Astrocyte (in vitro differentiated cells and primary cell): ENCODE data around the gene NLN. TPM values are rescaled to one million over a fixed set of nuclear protein-coding genes. Genes with fewer than 3 reads are reported as not detected.

Experiments
- DNase-seq: peaks from one replicate; pipeline ENCODE4 v3.0.0-alpha.2; 2010; ENCODE audit warnings: low read depth
- FAIRE-seq: peaks from 2 replicates; lab custom pipeline; 2011; peaks lifted over from hg19 to GRCh38; lab: Jason Lieb, UNC
- H2AFZ ChIP-seq: 2 replicates; pipeline ENCODE4 v1.6.0; 2012; ENCODE audit warnings: low read depth, low read length, inconsistent platforms
- H3K27ac ChIP-seq: 2 replicates; pipeline ENCODE4 v1.5.1; 2011; ENCODE audit warnings: low read depth, low read length, inconsistent platforms
- H3K27me3 ChIP-seq: 2 replicates; pipeline ENCODE4 v1.6.0; 2011; ENCODE audit warnings: low read length, inconsistent platforms; ENCODE audit not compliant: insufficient read depth
- H3K36me3 ChIP-seq: 2 replicates; pipeline ENCODE4 v1.5.1; 2011; ENCODE audit warnings: low read length, inconsistent platforms; ENCODE audit not compliant: insufficient read depth
- H3K4me1 ChIP-seq: 2 replicates; pipeline ENCODE4 v1.5.1; 2011; ENCODE audit warnings: low read length, inconsistent platforms; ENCODE audit not compliant: insufficient read depth
- H3K4me2 ChIP-seq: 2 replicates; pipeline ENCODE4 v1.6.0; 2012; ENCODE audit warnings: low read length, inconsistent platforms
- H3K4me3 ChIP-seq: 2 replicates; pipeline ENCODE4 v1.5.1; 2011; ENCODE audit warnings: low read depth, mild to moderate bottlenecking, low read length, inconsistent platforms; ENCODE audit not compliant: insufficient read depth
- H3K79me2 ChIP-seq: 2 replicates; pipeline ENCODE4 v1.6.0; 2012; ENCODE audit warnings: mild to moderate bottlenecking, low read length, inconsistent platforms; ENCODE audit not compliant: insufficient read depth
- H3K9ac ChIP-seq: 2 replicates; pipeline ENCODE4 v1.6.0; 2012; ENCODE audit warnings: mild to moderate bottlenecking, low read length, inconsistent platforms
- H3K9me3 ChIP-seq: 2 replicates; pipeline ENCODE4 v1.5.1; 2012; ENCODE audit warnings: low read depth, mild to moderate bottlenecking, low read length, inconsistent platforms; ENCODE audit not compliant: insufficient read depth
- H4K20me1 ChIP-seq: 2 replicates; pipeline ENCODE4 v1.6.0; 2012; ENCODE audit warnings: low read length, inconsistent platforms; ENCODE audit not compliant: insufficient read depth
- H3K27ac Mint-ChIP-seq: one replicate; pipeline ENCODE4 v1.8.0; 2021; ENCODE audit warnings: mild to moderate bottlenecking, mixed read lengths; ENCODE audit not compliant: unreplicated experiment
- H3K27me3 Mint-ChIP-seq: one replicate; pipeline ENCODE4 v1.8.0; 2021; ENCODE audit warnings: low read depth, mixed read lengths; ENCODE audit not compliant: unreplicated experiment
- H3K36me3 Mint-ChIP-seq: one replicate; pipeline ENCODE4 v1.8.0; 2021; ENCODE audit warnings: low read depth, mixed read lengths; ENCODE audit not compliant: unreplicated experiment
- H3K4me1 Mint-ChIP-seq: one replicate; pipeline ENCODE4 v1.8.0; 2021; ENCODE audit warnings: low read depth, mixed read lengths; ENCODE audit not compliant: unreplicated experiment
- H3K4me3 Mint-ChIP-seq: one replicate; pipeline ENCODE4 v1.8.0; 2021; ENCODE audit warnings: mild to moderate bottlenecking, moderate library complexity, mixed read lengths; ENCODE audit not compliant: unreplicated experiment
- H3K9me3 Mint-ChIP-seq: one replicate; pipeline ENCODE4 v1.8.0; 2021; ENCODE audit warnings: mild to moderate bottlenecking, mixed read lengths; ENCODE audit not compliant: unreplicated experiment
- CTCF ChIP-seq: IDR thresholded peaks from 2 replicates; pipeline ENCODE4 v1.5.1; 2011; ENCODE audit warnings: low read depth, mild to moderate bottlenecking, inconsistent platforms, low read length, moderate library complexity; ENCODE audit not compliant: insufficient read depth
- EZH2 ChIP-seq: IDR thresholded peaks from 2 replicates; pipeline ENCODE4 v1.6.1; 2012; ENCODE audit warnings: mild to moderate bottlenecking, low read length, inconsistent platforms; ENCODE audit not compliant: insufficient read depth
- total RNA-seq: library from RNA; stranded (reverse); gene quantifications from 2 replicates; pipeline ENCODE4 v1.2.1, GENCODE V29; 2021

NLN gene
- total RNA-seq, 1 donor from 2014 or later = 65.2 TPM

- no peak overlapping the region for H3K4me2 ChIP-seq
- no peak for TF ChIP-seq CTCF
- no peak for TF ChIP-seq EZH2
Measured at GRCh38 chr5:65774346-65774745, 52.3 kb downstream of the NLN start.

GRCh38 chr5:65775476-65775875 is 53.5 kb downstream of the NLN start:
- no peaks in the 10 kb centered on the region for H3K79me2 ChIP-seq
- H3K36me3 Mint-ChIP-seq = peaks cover 5% of the 10 kb centered on the region
- FAIRE-seq = no peak

More at GRCh38 chr5:65774346-65774745, 52.3 kb downstream of the NLN start:
- Histone ChIP-seq H3K79me2 (no peaks in the 10 kb centered on the region), H3K4me3 (no peak overlapping the region), H3K36me3 (no peaks in the 10 kb centered on the region), H3K9ac (no peak overlapping the region), H4K20me1 (peaks cover 7% of the 10 kb centered on the region), H3K4me1 (peaks cover 21% of the 10 kb centered on the region), H3K27me3 (no peaks in the 10 kb centered on the region), H3K27ac (no peak overlapping the region), H2AFZ (no peak overlapping the region), H3K9me3 (no peaks in the 10 kb centered on the region)
- FAIRE-seq (no peak), DNase-seq (peak; percentile 89)
- Mint-ChIP-seq H3K4me1 (peaks cover 38% of the 10 kb centered on the region), H3K27ac (peak overlapping the region; percentile 96), H3K9me3 (no peaks in the 10 kb centered on the region), H3K27me3 (no peaks in the 10 kb centered on the region), H3K4me3 (no peak overlapping the region), H3K36me3 (peaks cover 1% of the 10 kb centered on the region)

More at GRCh38 chr5:65775476-65775875, 53.5 kb downstream of the NLN start:
- peaks cover 7% of the 10 kb centered on the region for H4K20me1 ChIP-seq
- H3K27me3 ChIP-seq = no peaks in the 10 kb centered on the region
- no peak overlapping the region for H3K27ac ChIP-seq
- H3K36me3 ChIP-seq = no peaks in the 10 kb centered on the region
- no peak overlapping the region for H3K9ac ChIP-seq
- no peak overlapping the region for H3K4me3 ChIP-seq
- Mint-ChIP-seq H3K27ac (no peak overlapping the region), H3K4me1 (peaks cover 27% of the 10 kb centered on the region), H3K9me3 (no peaks in the 10 kb centered on the region), H3K27me3 (no peaks in the 10 kb centered on the region), H3K4me3 (no peak overlapping the region)
- H2AFZ ChIP-seq = no peak overlapping the region
- no peak overlapping the region for H3K4me2 ChIP-seq
- TF ChIP-seq EZH2 (no peak), CTCF (no peak)
- H3K4me1 ChIP-seq = peaks cover 14% of the 10 kb centered on the region
- no peak for DNase-seq
- no peaks in the 10 kb centered on the region for H3K9me3 ChIP-seq
